Activated CD8-positive, alpha-beta memory T cell treated with anti-CD3 and anti-CD28 coated beads for 4 hours (primary cell): ENCODE measurements around the gene RGS13.

Source experiments
- DNase-seq, 2 donors: peaks; one replicate each; pipeline ENCODE4 v3.0.0-alpha.2; 2020; ENCODE audit warnings: low read depth in 2 of 2

Gene RGS13

GRCh38 chr1:192626366-192627179 is 9.4 kb upstream of the RGS13 start:
- DNase-seq = no peak

DNA sequence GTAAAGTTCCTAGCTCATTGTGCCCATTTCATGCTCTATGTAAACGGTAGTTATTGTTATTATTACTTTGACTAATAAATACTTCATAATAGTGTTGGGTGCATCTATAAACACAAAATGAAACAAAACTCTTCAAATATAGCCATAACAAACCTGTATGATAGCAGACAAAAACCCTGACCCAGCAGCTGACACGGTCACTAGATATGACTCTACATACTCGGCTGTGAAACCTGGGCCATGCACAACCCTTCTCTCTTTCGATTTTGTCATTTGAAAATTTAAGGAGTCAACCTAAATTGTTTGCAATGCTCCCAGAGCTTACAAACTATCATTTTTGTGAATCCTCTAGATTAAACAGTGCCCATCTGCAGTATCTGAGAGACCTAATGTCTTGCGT is 8.0 kb upstream of the RGS13 start:
- DNase-seq = no peak

DNA sequence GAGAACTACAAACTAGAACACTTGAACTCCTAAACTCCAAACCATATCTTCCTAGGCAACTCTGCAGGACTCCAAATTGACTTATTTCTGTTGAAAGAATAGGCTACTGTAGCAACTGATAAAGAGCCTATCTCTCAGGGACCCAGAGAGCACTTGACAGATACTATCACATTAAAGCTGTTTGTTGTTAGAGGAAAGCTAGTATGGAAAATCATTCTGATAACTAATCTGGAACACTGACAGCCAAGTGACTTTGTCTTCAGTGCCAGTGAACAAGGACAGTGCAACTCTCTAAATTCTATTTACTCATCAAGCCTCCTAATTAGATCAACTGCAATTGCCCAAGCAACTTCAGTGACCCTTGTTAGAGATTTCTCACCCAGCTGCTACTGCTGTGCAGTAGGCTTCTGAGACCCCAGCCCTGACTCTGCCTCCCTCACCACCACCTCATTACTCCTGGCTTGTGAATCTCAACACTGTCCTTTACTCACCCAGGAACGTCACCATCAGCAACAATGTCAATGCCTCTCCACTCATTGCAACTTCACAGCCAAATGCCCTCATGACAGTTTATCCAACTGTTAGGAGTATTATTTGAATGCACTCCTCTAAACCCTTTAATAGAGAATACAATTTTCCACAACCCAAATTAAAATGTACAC is 7.4 kb upstream of the RGS13 start:
- DNase-seq = no peak

GRCh38 chr1:192629612-192630011 is 6.3 kb upstream of the RGS13 start:
- DNase-seq = no peak

DNA sequence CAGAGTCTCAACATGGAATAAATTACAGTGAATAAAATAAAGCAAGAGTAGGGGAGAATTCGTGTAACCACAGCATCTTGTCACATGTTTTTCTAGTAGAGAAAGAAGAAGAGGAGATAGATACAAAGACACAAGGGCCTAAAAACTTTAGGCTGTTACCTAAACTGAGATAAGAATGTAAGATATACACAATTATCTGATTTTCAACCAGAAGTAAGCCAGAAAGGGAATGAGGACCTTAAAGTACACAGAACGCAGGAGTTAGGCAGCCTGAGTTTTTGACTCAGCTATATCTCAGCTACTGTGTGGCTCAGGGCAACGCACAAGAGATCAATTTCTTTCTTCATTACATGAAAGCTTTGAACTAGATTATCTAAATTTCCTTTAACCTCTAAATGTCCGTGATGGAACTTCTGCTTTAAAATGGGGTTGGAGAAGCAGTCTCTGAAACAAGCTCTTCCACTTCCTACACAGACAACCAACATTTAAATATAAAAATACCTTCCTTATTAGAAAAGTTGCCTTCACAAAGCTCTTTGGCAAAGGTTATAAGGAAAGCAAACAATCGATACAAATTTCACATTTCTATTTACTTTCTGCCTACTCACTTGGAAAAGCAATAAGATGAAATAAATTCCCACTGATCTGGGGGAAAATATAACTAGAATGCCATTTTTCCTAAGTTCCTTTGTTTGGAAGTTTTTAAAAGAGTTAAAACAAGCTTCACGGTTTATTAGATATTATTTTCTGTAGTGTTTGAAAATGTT is 5.2 kb upstream of the RGS13 start:
- no peak for DNase-seq

DNA sequence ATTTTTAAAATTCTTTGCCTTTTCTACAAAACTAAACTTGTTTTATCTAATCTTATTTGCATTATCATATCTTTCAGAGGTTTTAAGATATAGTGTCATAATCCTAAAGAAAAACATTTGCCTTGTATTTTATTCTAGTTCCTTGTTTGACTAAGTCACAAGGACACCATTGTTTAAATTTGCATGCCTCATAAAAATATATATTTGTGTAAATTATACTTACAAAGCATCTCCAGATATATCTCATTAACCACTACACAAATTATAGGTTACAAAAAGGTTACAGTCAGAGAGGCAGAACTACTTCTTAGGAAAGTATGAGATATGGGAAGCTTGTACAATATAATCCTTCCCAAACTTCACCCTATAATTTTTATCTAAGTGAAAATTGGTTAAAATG is 4.2 kb upstream of the RGS13 start:
- DNase-seq = no peak

- no peak for DNase-seq
Observed at GRCh38 chr1:192632188-192632587, 3.8 kb upstream of the RGS13 start.

- DNase-seq = no peak
Observed at GRCh38 chr1:192632641-192633532, 3.1 kb upstream of the RGS13 start.

GRCh38 chr1:192633533-192634253 is 2.3 kb upstream of the RGS13 start:
- no peak for DNase-seq

DNA sequence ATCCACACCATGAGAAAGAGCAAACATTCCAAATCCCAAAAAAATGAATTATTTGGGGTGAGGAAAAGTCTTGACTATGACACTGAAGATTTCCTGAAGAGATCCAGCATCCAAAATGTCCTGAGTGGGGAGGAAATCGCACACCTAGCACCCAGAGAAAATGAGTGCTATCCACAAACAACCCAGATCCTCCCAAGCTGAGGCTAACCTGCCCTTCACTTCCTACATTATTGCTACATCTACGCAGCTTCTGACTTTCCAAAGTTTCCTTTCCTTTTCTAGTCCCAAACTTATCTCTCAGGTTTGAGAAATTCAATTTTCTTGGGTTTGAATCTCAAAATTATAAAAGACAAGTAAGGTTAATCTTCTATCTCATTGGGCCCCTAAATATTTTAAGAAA is 906 bp upstream of the RGS13 start:
- no peak for DNase-seq

- no peak for DNase-seq
Observed at GRCh38 chr1:192639607-192640368, 3.8 kb downstream of the RGS13 start.

GRCh38 chr1:192652159-192652558 is 16.2 kb downstream of the RGS13 start:
- no peak for DNase-seq

- DNase-seq = no peak
Observed at GRCh38 chr1:192654120-192654519, 18.2 kb downstream of the RGS13 start.

GRCh38 chr1:192654591-192655251 is 18.8 kb downstream of the RGS13 start:
- no peak for DNase-seq

DNA sequence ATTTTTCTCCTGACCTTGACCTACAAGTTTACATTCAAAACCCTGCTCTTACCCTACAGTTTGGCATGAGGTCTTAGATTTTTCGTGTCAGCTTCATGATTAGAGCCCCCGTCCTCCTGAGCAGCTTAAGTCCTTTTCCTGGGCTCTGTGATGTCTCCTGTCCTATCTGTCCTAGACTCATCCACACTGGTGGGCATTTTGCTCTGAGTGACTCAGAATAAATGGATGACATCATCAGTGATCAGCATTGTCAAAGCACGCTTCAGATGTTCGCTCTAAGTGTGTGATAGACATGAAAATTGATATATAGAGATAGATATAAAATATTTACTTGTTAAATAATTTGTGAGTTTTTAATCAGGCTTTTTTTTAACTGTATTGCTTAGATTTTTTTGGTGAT is 21.8 kb downstream of the RGS13 start:
- no peak for DNase-seq

GRCh38 chr1:192658255-192658654 is 22.3 kb downstream of the RGS13 start:
- DNase-seq = no peak

DNA sequence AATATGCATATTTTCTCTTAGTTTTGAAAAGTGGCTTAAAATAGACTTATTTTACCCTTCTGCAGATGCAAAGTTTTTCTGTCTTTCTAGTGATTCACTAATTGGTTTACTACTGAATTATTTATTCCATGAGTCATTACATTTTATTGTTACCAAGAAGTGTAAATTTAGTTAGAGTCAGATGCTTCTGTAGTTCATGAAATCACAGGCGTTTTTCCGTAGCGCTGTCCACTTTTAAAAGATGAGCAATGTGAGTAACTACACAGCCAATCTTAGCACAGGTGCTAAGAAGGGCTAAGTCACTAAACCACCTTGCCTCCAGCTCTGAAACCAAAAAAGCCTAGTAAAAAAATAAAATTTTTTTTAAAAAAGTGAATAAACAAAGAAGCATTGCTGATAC is 24.7 kb downstream of the RGS13 start:
- no peak for DNase-seq

DNA sequence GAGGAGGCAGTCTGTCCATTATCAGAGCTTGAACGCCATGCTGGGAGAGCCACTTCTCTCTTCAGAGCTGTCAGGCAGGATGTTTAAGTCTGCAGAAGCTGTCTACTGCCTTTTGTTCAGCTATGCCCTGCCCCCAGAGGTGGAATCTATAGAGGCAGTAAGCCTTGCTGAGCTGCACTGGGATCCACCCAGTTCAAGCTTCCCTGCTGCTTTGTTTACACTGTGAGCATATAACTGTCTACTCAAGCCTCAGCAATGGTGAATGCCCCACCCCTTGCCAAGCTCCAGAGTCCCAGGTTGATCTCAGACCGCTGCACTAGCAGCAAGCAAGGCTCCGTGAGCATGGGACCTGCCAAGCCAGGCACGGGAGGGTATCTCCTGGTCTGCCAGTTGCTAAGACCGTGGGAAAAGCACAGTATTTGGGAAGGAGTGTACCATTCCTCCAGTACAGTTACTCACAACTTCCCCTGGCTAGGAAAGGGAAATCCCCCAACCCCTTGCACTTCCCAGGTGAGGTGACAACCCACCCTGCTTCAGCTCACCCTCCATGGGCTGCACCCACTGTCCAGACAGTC is 32.5 kb downstream of the RGS13 start:
- no peak for DNase-seq

GRCh38 chr1:192669174-192669573 is 33.2 kb downstream of the RGS13 start:
- no peak for DNase-seq
